Measurements from ENCODE around the gene VAMP8. TPM values are rescaled to one million over a fixed set of nuclear protein-coding genes. Genes with fewer than 3 reads are reported as not detected.
A peak's percentile ranks its signal among the peaks of the same experiment; 100 is the strongest.

Gene VAMP8
- polyA plus RNA-seq, 3 donors, result 260 to 761 (median 623) TPM

DNA sequence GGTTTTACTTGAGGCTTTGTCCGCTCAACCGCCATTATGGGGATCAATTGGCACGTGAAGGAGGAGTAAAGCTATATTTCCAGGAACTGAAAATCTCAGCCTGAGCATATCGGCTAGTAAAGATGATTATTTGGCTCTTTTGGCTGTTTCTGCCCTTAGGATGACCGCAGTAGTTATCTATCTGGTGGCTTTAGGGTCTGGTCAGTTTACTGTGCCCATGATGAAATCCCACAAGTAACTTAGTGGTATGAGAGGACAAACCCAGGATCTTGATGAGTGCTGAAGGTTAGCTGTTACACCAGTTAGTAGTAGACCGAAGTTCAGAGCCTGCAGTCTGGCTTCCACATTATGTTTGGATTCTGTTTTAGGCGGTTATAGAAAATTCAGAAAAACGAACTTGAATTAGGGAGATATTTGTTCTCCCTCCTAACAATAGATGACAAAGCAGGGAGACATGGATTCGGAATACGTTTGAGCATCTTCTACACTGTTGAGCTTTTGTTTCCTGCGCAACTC is 37.2 kb upstream of the VAMP8 start:
- Mint-ChIP-seq H3K27me3 (ENCODE audit: low read depth in 3 of 3) (no peaks in the 10 kb centered on the region), H3K9me3 (no peaks in the 10 kb centered on the region), H3K4me1 (peaks cover 44% of the 10 kb centered on the region), H3K4me3 (peak overlapping the region; percentile 91 to 95), H3K27ac (peak overlapping the region in 6 of 7 donors; percentile 70 to 97 (median 92)), H3K36me3 (peaks cover 44 to 47% of the 10 kb centered on the region in 2 donors)
- intact Hi-C loops (cut with micrococcal nuclease), result no loop called here
- Histone ChIP-seq H3K4me1 (ENCODE audit: control insufficient read depth in 1 of 2, insufficient read depth in 2 of 2, low read length in 2 of 2) (peaks cover 33 to 53% of the 10 kb centered on the region in 2 donors), H3K36me3 (replicated peaks in 1 of 2; ENCODE audit: control insufficient read depth in 1 of 2, insufficient read depth in 2 of 2, low read length in 2 of 2) (peaks cover 37 to 48% of the 10 kb centered on the region in 2 donors), H3K4me3 (replicated peaks in 1 of 3; ENCODE audit: low read depth in 2 of 3, low read length in 3 of 3) (peak overlapping the region; percentile 68 to 99 (median 95)), H3K9me3 (replicated peaks in 1 of 2; ENCODE audit: control insufficient read depth in 1 of 2, insufficient read depth in 1 of 2, low read length in 2 of 2) (no peaks in the 10 kb centered on the region), H3K79me2 (ENCODE audit: insufficient read depth, low read length) (peaks cover 74% of the 10 kb centered on the region), H3K27me3 (ENCODE audit: control insufficient read depth in 2 of 2, insufficient read depth in 2 of 2, low read length in 2 of 2) (no peaks in the 10 kb centered on the region), H4K20me1 (ENCODE audit: insufficient read depth, low read length) (peaks cover 62% of the 10 kb centered on the region), H2AFZ (ENCODE audit: insufficient read depth, low read depth, low read length, poor library complexity, severe bottlenecking) (no peak overlapping the region), H3K9ac (ENCODE audit: insufficient read depth, low read length, poor library complexity, severe bottlenecking) (peak overlapping the region; percentile 87), H3K27ac (ENCODE audit: low read depth in 1 of 2, low read length in 2 of 2) (peak overlapping the region; percentile 88 to 98), H3K4me2 (replicated peaks; ENCODE audit: extremely low read depth, low read length, poor library complexity, severe bottlenecking) (peak overlapping the region; percentile 92)
- TF ChIP-seq, protein P1, sequence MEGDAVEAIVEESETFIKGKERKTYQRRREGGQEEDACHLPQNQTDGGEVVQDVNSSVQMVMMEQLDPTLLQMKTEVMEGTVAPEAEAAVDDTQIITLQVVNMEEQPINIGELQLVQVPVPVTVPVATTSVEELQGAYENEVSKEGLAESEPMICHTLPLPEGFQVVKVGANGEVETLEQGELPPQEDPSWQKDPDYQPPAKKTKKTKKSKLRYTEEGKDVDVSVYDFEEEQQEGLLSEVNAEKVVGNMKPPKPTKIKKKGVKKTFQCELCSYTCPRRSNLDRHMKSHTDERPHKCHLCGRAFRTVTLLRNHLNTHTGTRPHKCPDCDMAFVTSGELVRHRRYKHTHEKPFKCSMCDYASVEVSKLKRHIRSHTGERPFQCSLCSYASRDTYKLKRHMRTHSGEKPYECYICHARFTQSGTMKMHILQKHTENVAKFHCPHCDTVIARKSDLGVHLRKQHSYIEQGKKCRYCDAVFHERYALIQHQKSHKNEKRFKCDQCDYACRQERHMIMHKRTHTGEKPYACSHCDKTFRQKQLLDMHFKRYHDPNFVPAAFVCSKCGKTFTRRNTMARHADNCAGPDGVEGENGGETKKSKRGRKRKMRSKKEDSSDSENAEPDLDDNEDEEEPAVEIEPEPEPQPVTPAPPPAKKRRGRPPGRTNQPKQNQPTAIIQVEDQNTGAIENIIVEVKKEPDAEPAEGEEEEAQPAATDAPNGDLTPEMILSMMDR (IDR thresholded peaks at IDR 0.05), result no peak
- WGBS (ENCODE audit: insufficient coverage), result 0% methylated on average over 8 of the region's 11 CpGs
- DNase-seq, result no peak

DNA sequence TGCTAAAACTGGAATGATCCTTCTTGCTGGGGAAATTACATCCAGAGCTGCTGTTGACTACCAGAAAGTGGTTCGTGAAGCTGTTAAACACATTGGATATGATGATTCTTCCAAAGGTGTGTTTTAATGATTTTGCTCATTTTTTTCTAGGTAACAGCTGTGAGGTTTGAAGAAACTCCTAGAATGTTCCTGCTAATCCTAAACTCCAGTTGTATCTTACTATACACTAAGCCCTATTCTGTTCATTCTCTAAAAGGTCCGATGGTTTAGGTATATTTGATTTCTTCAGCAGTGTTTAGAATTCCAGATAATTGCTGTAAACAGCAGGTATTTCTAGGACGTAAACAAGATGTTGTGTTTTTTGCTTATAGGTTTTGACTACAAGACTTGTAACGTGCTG is 36.1 kb upstream of the VAMP8 start:
- peak overlapping the region in 1 of 2 donors; percentile 88 for H3K27ac ChIP-seq (ENCODE audit: low read depth in 1 of 2, low read length in 2 of 2)
- no peak for DNase-seq
- H3K27ac Mint-ChIP-seq, result peak overlapping the region in 1 of 7 donors; percentile 30
- TF ChIP-seq, protein P1 (IDR thresholded peaks at IDR 0.05), result no peak
- peak overlapping the region in 2 of 3 experiments; percentile 95 to 99 for H3K4me3 ChIP-seq (replicated peaks in 1 of 3; ENCODE audit: low read depth in 2 of 3, low read length in 3 of 3)
- intact Hi-C loops (cut with micrococcal nuclease), result no loop called here
- H3K9me3 Mint-ChIP-seq, result no peaks in the 10 kb centered on the region
- peaks cover 27 to 45% of the 10 kb centered on the region in 2 donors for H3K4me1 ChIP-seq (ENCODE audit: control insufficient read depth in 1 of 2, insufficient read depth in 2 of 2, low read length in 2 of 2)
- H4K20me1 ChIP-seq (ENCODE audit: insufficient read depth, low read length), result peaks cover 72% of the 10 kb centered on the region
- H3K9ac ChIP-seq (ENCODE audit: insufficient read depth, low read length, poor library complexity, severe bottlenecking), result no peak overlapping the region
- H3K9me3 ChIP-seq (replicated peaks in 1 of 2; ENCODE audit: control insufficient read depth in 1 of 2, insufficient read depth in 1 of 2, low read length in 2 of 2), result no peaks in the 10 kb centered on the region
- 37% methylated on average over 3 of the region's 4 CpGs for WGBS (ENCODE audit: insufficient coverage)
- no peaks in the 10 kb centered on the region for H3K27me3 ChIP-seq (ENCODE audit: control insufficient read depth in 2 of 2, insufficient read depth in 2 of 2, low read length in 2 of 2)
- H3K27me3 Mint-ChIP-seq (ENCODE audit: low read depth in 3 of 3), result no peaks in the 10 kb centered on the region
- H3K4me3 Mint-ChIP-seq, result no peak overlapping the region
- peaks cover 46 to 58% of the 10 kb centered on the region in 2 donors for H3K36me3 ChIP-seq (replicated peaks in 1 of 2; ENCODE audit: control insufficient read depth in 1 of 2, insufficient read depth in 2 of 2, low read length in 2 of 2)
- H3K4me2 ChIP-seq (replicated peaks; ENCODE audit: extremely low read depth, low read length, poor library complexity, severe bottlenecking), result peak overlapping the region; percentile 92
- peaks cover 35% of the 10 kb centered on the region for H3K4me1 Mint-ChIP-seq
- H2AFZ ChIP-seq (ENCODE audit: insufficient read depth, low read depth, low read length, poor library complexity, severe bottlenecking), result no peak overlapping the region
- peaks cover 49 to 54% of the 10 kb centered on the region in 2 donors for H3K36me3 Mint-ChIP-seq
- peaks cover 69% of the 10 kb centered on the region for H3K79me2 ChIP-seq (ENCODE audit: insufficient read depth, low read length)

All from CD14-positive monocyte (primary cell).